ENCODE results near the gene PTPRN2.
"Not testable (repeated sequence)": the region's sequence is repeated elsewhere in the genome, so short reads cannot be mapped to it uniquely, and the experiment has no call there.

The PTPRN2 gene

DNA sequence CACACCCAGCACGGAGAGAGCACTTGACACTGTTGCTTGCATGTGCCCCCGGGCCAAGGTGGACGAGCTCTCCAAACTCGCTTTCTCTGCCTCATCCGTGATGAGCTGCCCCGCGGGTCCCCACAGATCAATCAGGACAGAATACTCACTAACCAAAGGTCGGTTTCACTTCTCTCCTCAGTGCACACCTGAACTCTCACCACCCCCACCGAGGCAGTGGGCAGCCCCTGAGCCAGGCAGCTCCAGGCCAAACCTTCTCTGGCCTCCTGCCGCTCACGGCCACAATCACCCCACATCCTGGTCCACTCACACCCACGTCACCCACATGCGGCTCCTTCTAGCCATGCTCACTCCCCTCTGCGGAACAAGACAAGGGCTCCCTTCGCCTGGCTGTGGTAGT lies 806.9 kb downstream of the PTPRN2 start:
- H3K4me1 Mint-ChIP-seq (ENCODE audit: low read depth in 2 of 2): no peaks in the 10 kb centered on the region
- ATAC-seq (replicated peaks): no peak
- H3K27ac Mint-ChIP-seq: no peak overlapping the region
- H3K27me3 Mint-ChIP-seq: peaks cover 11 to 54% of the 10 kb centered on the region in 2 donors
- no peaks in the 10 kb centered on the region for H3K9me3 Mint-ChIP-seq
- no peak for DNase-seq
- H3K4me3 Mint-ChIP-seq: no peak overlapping the region
- peaks cover 2% of the 10 kb centered on the region for H3K36me3 Mint-ChIP-seq (ENCODE audit: insufficient read depth)

DNA sequence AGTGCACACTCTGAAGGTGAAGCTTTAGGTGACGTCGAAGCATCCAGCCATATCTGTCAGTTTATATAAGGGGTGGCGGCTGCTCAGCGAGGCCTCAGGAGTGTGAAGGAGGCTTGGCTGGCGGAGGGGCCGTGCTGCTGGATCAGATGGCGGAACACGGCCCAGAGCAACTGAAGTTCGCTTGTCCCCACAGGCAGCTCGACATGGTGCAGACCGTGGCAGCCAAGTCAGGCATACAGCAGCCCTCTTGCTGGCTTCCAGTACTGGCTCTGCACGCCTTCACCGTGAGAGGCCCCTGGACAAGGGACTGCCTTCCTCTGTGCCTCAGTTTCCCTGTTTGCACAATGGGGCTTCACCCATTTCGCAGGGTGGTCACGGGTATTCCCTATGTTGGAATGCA lies 807.3 kb downstream of the PTPRN2 start:
- H3K36me3 Mint-ChIP-seq (ENCODE audit: insufficient read depth): peaks cover 2% of the 10 kb centered on the region
- no peaks in the 10 kb centered on the region for H3K4me1 Mint-ChIP-seq (ENCODE audit: low read depth in 2 of 2)
- peaks cover 11 to 54% of the 10 kb centered on the region in 2 donors for H3K27me3 Mint-ChIP-seq
- no peak for ATAC-seq (replicated peaks)
- no peak overlapping the region for H3K4me3 Mint-ChIP-seq
- no peak overlapping the region for H3K27ac Mint-ChIP-seq
- no peaks in the 10 kb centered on the region for H3K9me3 Mint-ChIP-seq
- DNase-seq: no peak

DNA sequence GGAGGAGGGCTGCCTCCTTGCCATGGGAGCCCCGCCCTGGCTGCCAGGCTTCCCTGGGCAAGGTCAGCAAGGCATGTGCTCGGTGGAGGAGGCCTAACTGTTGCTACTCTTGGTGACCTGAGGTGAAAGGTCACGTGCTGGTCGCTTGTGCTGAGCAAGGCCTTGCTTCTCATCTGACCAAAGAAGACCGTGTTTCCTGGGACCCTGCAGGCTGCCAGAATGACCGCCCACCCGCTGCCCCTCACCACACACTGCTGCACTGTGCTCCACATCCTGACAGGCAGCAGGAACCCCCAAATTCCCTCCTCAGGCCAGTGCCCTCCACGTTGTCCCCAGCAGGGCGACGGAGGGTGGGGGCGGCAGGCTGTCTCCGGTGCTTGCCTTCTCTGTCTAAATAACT lies 808.4 kb downstream of the PTPRN2 start:
- Mint-ChIP-seq H3K36me3 (ENCODE audit: insufficient read depth) (peaks cover 2% of the 10 kb centered on the region), H3K27ac (no peak overlapping the region), H3K4me3 (no peak overlapping the region), H3K4me1 (ENCODE audit: low read depth in 2 of 2) (no peaks in the 10 kb centered on the region), H3K9me3 (no peaks in the 10 kb centered on the region), H3K27me3 (peaks cover 11 to 54% of the 10 kb centered on the region in 2 donors)
- DNase-seq: no peak
- no peak for ATAC-seq (replicated peaks)

DNA sequence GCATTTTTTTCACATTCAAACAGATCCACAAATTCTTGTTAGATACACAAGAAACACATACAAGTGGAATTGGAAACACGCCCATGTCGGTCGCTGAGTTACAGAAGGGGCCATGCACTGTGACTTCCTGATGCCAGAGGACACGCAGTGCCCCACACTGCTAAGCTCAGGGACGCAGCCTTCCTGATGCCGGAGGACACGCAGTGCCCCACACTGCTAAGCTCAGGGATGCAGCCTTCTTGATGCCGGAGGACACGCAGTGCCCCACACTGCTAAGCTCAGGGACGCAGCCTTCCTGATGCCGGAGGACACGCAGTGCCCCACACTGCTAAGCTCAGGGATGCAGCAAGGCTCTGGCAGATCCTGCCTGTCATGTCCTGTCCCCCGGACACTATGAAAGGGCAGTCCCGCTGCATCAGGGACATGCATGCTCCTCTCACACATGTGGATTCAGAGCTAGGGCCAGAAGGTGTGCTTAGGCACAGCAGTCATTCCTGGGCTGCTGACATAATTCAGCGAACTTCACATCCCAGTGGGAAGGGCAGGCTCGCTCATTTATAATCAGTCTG lies 810.3 kb downstream of the PTPRN2 start:
- H3K36me3 Mint-ChIP-seq (ENCODE audit: insufficient read depth); ATAC-seq (replicated peaks); DNase-seq; H3K9me3 Mint-ChIP-seq; H3K4me3 Mint-ChIP-seq; H3K4me1 Mint-ChIP-seq (ENCODE audit: low read depth in 2 of 2); H3K27ac Mint-ChIP-seq: not testable (repeated sequence)
- H3K27me3 Mint-ChIP-seq: peaks cover 12 to 38% of the 10 kb centered on the region in 2 donors

DNA sequence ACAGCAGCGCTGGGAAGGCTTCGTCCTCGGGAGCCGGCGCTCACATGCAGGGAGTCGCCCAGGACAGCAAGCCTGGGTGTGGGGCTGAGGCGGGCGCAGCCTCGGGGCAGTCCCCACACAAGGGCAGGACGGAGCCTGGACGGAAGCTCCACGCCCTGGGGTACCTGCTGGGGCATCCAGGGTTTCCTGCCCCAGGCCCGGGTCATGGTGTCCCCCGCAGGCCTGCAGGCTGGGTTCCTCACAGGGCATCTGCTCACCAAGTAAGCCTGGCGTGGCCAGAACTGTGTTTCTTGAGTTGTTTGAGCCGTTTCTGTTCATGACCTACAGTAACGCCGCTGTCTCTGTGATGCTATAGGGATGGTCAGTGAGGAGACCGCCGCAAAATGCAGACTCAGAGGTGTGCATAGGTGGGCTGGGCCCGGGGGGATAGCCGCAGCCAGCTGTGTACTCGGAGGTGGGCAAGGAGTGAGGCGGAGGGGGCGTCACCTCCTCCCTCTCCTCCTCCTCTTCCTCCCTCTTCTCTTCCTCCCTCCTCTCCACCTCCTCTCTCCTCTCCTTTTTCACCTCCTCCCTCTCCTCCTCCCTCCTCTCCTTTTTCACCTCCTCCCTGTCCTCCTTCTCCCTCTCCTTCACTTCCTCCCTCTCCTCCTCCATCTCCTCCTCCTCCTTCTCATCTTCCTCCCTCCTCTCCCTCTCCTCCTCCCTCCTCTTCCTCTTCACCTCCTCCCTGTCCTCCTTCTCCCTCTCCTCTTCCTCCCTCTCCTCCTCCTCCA lies 811.9 kb downstream of the PTPRN2 start:
- peaks cover 16 to 35% of the 10 kb centered on the region in 2 donors for H3K27me3 Mint-ChIP-seq
- H3K27ac Mint-ChIP-seq: no peak overlapping the region
- DNase-seq (no peak), ATAC-seq (replicated peaks) (no peak)
- peaks cover 2% of the 10 kb centered on the region for H3K36me3 Mint-ChIP-seq (ENCODE audit: insufficient read depth)
- H3K4me1 Mint-ChIP-seq (ENCODE audit: low read depth in 2 of 2): no peaks in the 10 kb centered on the region
- peaks cover 7 to 11% of the 10 kb centered on the region in 2 donors for H3K9me3 Mint-ChIP-seq
- H3K4me3 Mint-ChIP-seq: no peak overlapping the region

DNA sequence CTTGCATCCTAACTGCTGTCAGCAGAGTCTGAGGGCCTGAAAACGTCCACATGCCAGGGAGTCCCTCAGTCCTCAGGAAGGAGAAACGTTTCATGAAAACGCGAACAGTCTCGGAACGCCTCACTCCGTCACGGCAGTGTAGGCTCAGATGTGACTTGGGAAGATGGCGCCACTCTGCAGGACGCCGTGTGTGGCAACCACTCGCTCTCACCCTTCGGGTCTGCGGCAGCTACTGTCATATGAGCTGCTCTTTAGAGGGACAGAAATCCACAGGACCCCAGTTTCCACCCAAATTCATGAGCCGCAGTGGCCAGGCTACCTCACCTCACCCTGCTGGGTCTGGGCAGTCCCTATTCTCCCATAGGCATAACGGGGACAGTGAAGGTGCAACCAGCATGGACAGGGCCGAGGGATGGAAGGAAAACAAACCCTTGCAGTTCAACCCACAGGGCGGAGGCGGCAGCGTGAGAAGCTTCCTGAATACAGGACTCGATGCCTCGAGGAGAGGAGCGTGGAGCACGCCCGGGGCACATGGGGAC lies 812.5 kb downstream of the PTPRN2 start:
- ATAC-seq (replicated peaks): no peak
- Mint-ChIP-seq H3K27ac (no peak overlapping the region), H3K4me3 (no peak overlapping the region), H3K4me1 (ENCODE audit: low read depth in 2 of 2) (no peaks in the 10 kb centered on the region), H3K36me3 (ENCODE audit: insufficient read depth) (peaks cover 2% of the 10 kb centered on the region), H3K9me3 (peaks cover 7 to 11% of the 10 kb centered on the region in 2 donors), H3K27me3 (peaks cover 15 to 30% of the 10 kb centered on the region in 2 donors)
- no peak for DNase-seq

DNA sequence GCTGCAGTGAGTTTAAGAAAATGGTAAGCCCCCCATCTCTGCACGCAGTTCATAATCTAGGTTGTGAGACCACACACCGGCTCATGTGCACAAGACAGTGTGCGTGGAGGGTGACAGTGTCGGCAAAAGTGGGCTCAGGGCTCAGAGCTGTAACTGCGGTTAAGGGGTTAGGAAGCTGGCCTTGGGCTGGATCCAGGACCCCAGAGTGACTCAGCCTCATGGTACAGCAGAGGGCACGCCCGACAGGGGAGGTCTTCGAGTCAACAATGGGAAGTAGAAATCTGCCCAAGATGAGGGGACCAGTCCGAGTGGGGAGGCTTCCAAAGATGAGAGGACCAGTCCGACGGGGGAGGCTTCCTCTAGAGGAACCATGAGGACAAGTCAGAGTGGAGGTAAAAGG lies 813.1 kb downstream of the PTPRN2 start:
- peaks cover 7 to 11% of the 10 kb centered on the region in 2 donors for H3K9me3 Mint-ChIP-seq
- DNase-seq (no peak), ATAC-seq (replicated peaks) (no peak)
- H3K36me3 Mint-ChIP-seq (ENCODE audit: insufficient read depth): peaks cover 2% of the 10 kb centered on the region
- H3K4me3 Mint-ChIP-seq: no peak overlapping the region
- no peak overlapping the region for H3K27ac Mint-ChIP-seq
- no peaks in the 10 kb centered on the region for H3K4me1 Mint-ChIP-seq (ENCODE audit: low read depth in 2 of 2)
- peaks cover 15 to 30% of the 10 kb centered on the region in 2 donors for H3K27me3 Mint-ChIP-seq

DNA sequence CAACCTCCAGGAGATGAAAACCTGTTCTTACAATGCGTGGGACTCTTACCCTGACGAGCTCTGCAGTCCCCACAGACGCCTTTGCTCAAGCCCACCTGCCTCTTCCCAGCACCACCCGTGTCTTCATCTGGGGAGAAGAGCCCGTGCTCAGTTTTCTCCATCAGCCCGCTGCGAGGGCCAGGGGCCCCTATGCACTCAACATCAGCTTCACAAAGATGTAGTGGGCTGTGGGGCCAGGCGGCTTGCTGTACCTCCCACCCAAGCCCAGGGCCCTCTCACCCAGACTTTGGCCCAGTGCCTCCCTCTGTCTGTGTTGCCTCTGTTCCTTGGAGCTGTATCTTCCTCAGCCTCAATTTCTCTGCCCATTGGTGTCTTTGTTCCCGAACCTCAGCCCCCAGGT lies 814.3 kb downstream of the PTPRN2 start:
- no peaks in the 10 kb centered on the region for H3K4me1 Mint-ChIP-seq (ENCODE audit: low read depth in 2 of 2)
- peaks cover 15 to 30% of the 10 kb centered on the region in 2 donors for H3K27me3 Mint-ChIP-seq
- H3K9me3 Mint-ChIP-seq: peaks cover 7 to 11% of the 10 kb centered on the region in 2 donors
- H3K36me3 Mint-ChIP-seq (ENCODE audit: insufficient read depth): peaks cover 2% of the 10 kb centered on the region
- H3K27ac Mint-ChIP-seq: no peak overlapping the region
- H3K4me3 Mint-ChIP-seq: no peak overlapping the region
- ATAC-seq (replicated peaks) (no peak), DNase-seq (no peak)

DNA sequence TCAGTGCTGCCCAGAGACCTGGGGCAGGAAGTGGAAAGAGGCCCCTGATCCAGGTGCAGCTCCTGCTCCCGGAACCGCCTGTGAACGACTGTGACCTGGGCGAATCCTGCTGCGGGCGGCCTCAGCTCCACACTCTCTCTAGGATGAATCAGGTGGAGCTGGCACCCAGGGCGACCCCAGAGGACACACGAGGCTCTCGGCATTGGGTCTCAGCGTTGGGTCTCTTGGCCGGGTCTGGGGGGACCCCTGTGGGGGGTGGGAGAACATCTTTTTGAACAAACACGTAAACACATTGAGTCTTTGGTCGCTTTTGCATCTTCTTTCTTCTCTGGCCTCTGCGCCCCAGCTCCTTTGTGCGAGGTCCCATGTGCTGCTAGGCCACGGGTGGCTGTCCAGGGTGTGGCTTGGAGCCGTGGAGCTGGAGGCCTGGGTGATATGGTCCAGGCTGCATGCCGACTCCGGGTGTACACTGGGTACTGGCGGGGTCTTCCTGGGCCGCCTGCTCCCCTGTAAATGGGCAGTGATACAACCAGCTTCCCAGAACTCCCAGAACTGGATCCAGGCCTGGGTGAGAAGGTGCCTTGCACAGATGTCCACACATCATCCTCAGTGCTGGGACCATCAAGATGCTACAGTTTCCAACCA lies 815.0 kb downstream of the PTPRN2 start:
- Mint-ChIP-seq H3K27ac (peak overlapping the region in 1 of 2 donors; percentile 1), H3K4me3 (no peak overlapping the region), H3K36me3 (ENCODE audit: insufficient read depth) (peaks cover 2% of the 10 kb centered on the region), H3K4me1 (ENCODE audit: low read depth in 2 of 2) (no peaks in the 10 kb centered on the region), H3K27me3 (peaks cover 15 to 24% of the 10 kb centered on the region in 2 donors), H3K9me3 (peaks cover 7 to 11% of the 10 kb centered on the region in 2 donors)
- DNase-seq (no peak), ATAC-seq (replicated peaks) (no peak)

DNA sequence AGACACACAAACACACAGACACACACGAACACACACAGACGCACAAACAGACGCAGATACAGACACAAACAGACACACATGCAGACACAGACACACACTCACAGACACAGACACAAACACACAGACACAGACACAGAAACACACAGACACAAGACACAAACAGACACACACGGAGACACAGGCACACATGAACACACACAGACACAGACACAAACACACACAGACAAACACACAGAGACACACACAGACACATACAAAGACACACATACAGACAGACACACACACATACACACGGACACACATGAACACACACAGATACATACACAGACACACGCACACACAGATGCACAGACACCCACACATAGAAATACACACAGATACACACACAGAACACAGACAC lies 815.9 kb downstream of the PTPRN2 start:
- no peaks in the 10 kb centered on the region for H3K4me1 Mint-ChIP-seq (ENCODE audit: low read depth in 2 of 2)
- H3K36me3 Mint-ChIP-seq (ENCODE audit: insufficient read depth): no peaks in the 10 kb centered on the region
- H3K27me3 Mint-ChIP-seq: peaks cover 9 to 15% of the 10 kb centered on the region in 2 donors
- H3K9me3 Mint-ChIP-seq: peaks cover 7 to 11% of the 10 kb centered on the region in 2 donors
- peak overlapping the region in 1 of 2 donors; percentile 1 for H3K27ac Mint-ChIP-seq
- ATAC-seq (replicated peaks) (no peak), DNase-seq (no peak)
- H3K4me3 Mint-ChIP-seq: no peak overlapping the region

DNA sequence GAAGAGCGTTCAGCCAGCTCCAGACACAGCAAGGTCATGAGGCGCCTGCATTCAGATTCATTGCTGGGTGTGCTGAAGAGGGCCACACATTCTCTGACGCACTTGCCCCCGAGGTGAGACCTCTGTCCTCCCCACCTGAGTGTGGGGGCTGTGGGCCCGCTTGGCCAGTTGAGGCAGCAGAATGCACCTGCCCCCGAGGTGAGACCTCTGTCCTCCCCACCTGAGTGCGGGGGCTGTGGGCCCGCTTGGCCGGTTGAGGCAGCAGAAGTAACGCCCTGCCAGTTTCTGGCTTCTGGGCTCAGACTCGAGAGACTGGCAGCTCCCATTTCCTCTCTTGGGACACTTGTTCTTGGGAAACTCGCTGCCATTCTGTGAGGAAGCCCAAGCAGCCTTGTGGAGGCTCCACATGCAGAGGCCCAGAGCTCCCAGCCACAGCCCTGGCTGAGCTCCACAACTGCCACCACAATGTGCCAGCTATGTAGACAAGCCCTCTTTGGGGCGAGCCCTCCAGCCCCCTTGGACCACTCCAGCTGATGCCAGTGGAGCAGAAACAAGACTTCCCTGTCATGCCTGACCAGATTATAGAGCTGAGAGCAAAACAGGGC lies 816.8 kb downstream of the PTPRN2 start:
- peaks cover 9 to 13% of the 10 kb centered on the region in 2 donors for H3K27me3 Mint-ChIP-seq
- peaks cover 10 to 19% of the 10 kb centered on the region in 2 donors for H3K9me3 Mint-ChIP-seq
- H3K36me3 Mint-ChIP-seq (ENCODE audit: insufficient read depth): no peaks in the 10 kb centered on the region
- DNase-seq: no peak
- no peaks in the 10 kb centered on the region for H3K4me1 Mint-ChIP-seq (ENCODE audit: low read depth in 2 of 2)
- no peak overlapping the region for H3K4me3 Mint-ChIP-seq
- H3K27ac Mint-ChIP-seq: no peak overlapping the region
- ATAC-seq (replicated peaks): no peak

DNA sequence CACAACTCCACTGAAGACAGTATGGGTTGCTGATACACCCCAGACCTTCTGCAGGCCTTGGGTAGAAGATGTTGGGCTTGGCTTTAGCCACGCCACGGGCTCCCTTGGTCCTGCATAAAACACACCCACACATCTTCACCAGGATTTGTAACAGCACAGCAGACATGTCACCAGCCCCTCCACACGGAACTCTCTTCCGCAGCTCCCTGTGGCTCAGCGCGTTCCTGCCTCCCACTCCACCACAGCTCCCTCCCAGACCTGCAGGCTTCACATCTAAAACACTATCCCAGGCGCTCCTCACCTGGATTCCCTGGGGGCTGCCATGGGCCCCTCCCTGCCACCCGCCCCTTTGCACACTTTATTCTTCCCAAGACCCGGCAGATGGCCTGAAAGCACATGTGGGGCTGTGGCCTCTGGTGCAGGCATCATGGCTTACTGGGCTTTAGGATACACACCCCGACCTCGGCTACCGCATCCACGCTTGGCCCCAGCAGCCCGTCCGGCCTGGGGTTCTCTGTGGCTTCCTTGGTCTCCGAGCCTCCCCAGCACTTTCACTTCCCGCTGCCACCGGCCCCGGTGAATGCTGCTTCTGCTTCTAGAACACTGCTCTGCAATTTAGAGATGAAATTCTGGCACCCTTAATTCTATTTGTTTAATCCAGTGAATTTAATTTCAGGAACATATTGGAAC lies 818.0 kb downstream of the PTPRN2 start:
- no peak for ATAC-seq (replicated peaks)
- H3K27ac Mint-ChIP-seq: no peak overlapping the region
- peaks cover 9 to 13% of the 10 kb centered on the region in 2 donors for H3K27me3 Mint-ChIP-seq
- no peak overlapping the region for H3K4me3 Mint-ChIP-seq
- H3K4me1 Mint-ChIP-seq (ENCODE audit: low read depth in 2 of 2): no peaks in the 10 kb centered on the region
- no peaks in the 10 kb centered on the region for H3K36me3 Mint-ChIP-seq (ENCODE audit: insufficient read depth)
- H3K9me3 Mint-ChIP-seq: peaks cover 19 to 30% of the 10 kb centered on the region in 2 donors
- no peak for DNase-seq

DNA sequence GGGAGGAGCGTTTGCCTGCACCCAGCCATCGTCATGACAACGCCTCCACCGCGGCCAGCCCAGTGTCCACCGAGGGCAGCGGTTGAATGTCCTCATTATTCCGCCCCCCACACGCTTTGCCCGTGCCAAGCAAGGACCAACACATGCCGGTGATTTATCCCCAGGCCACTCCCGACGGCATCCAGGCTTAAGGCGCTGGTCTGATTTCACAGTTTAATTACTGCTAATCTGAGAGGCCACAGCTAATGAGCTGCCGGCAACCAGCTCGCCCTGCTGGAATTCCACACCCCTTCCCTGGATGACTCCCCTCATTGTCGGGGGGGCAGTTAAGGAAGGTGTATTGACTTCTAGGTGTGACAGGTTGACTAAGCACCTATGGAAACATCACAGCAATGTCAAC lies 818.5 kb downstream of the PTPRN2 start:
- Mint-ChIP-seq H3K4me3 (no peak overlapping the region), H3K36me3 (ENCODE audit: insufficient read depth) (no peaks in the 10 kb centered on the region), H3K9me3 (peaks cover 20 to 36% of the 10 kb centered on the region in 2 donors), H3K4me1 (ENCODE audit: low read depth in 2 of 2) (no peaks in the 10 kb centered on the region), H3K27me3 (peaks cover 9 to 13% of the 10 kb centered on the region in 2 donors), H3K27ac (no peak overlapping the region)
- ATAC-seq (replicated peaks) (no peak), DNase-seq (no peak)

All from effector memory CD8-positive, alpha-beta T cell (primary cell).